GM12878 (cell line): ENCODE measurements around the gene SPTBN1.

Source experiments
- ATF3 ChIP-seq: IDR thresholded peaks from 2 replicates; pipeline ENCODE4 v1.6.1; 2011; ENCODE audit warnings: low read depth, mild to moderate bottlenecking, low read length, moderate library complexity, borderline replicate concordance; ENCODE audit errors: extremely low read depth
- SPI1 ChIP-seq: IDR thresholded peaks from 2 replicates; pipeline ENCODE4 v1.6.1; 2011; ENCODE audit warnings: low read depth, mild to moderate bottlenecking, low read length, moderate library complexity, borderline replicate concordance; ENCODE audit not compliant: insufficient read depth

- no peak for TF ChIP-seq ATF3
- TF ChIP-seq SPI1: no peak
Observed at GRCh38 chr2:54666634-54667265, 210.6 kb downstream of the SPTBN1 start.
